K562 (cell line): ENCODE measurements around the gene SCRN3. TPM values are rescaled to one million over a fixed set of nuclear protein-coding genes. Genes with fewer than 3 reads are reported as not detected.

ENCODE experiments used
- ATAC-seq: fragments of 200-7000 bp; cut with Tn5 transposase; 3 replicates; pipeline ENCODE4 v1.9.1; 2020; ENCODE audit warnings: moderate library complexity
- BruUV-seq: library from RNA; stranded (reverse); fragments of 400-500 nt; replicated peaks from 2 replicates; lab custom pipeline; 2021; lab: Mats Ljungman, UMichigan
- CTCF ChIA-PET: fragments of 300-600 bp; formaldehyde crosslinking; extraction: SDS; loops from one replicate; lab custom pipeline; 2021; ENCODE audit warnings: low intra/inter-chr PET ratio; lab: Yijun Ruan, JAX
- POLR2A ChIA-PET: fragments of 300-600, 350-650 bp; sonication (Branson Sonifier 250); formaldehyde crosslinking; extraction: SDS; loops from one replicate; lab custom pipeline; 2021; ENCODE audit warnings: antibody characterized with exemption, inconsistent platforms; lab: Yijun Ruan, JAX
- DNase-seq, 4 experiments: peaks; one replicate each; pipeline versions ENCODE4 v3.0.0 to v3.0.0-alpha.2; 2011 to 2018; ENCODE audit warnings: low spot score in 3 of 4, mixed read lengths in 3 of 4; ENCODE audit errors: extremely low read depth in 1 of 4
- FAIRE-seq: peaks from 2 replicates; lab custom pipeline; 2011; peaks lifted over from hg19 to GRCh38; lab: Jason Lieb, UNC
- H2AFZ ChIP-seq: 2 replicates; pipeline ENCODE4 v1.6.0; 2011; ENCODE audit warnings: low read depth, low read length, control low read depth, inconsistent platforms
- H3K27ac ChIP-seq: fragments of 200-600 bp; 3 replicates; pipeline ENCODE4 v1.8.0; 2011; ENCODE audit warnings: low read depth, mild to moderate bottlenecking, control low read depth, inconsistent platforms, low read length, moderate library complexity, mixed read lengths; ENCODE audit errors: extremely low read depth
- H3K27me3 ChIP-seq, 2 experiments: fragments of 300-600 bp in 1 of 2; 2 replicates in 1 of 2; 3 replicates in 1 of 2; pipeline versions ENCODE4 v1.6.0 to v1.8.0; 2011; ENCODE audit warnings: inconsistent platforms in 2 of 2, low read length in 2 of 2, mild to moderate bottlenecking in 1 of 2, mixed read lengths in 1 of 2, moderate library complexity in 1 of 2; ENCODE audit not compliant: control insufficient read depth in 2 of 2, insufficient read depth in 2 of 2
- H3K36me3 ChIP-seq: fragments of 300-600 bp; 3 replicates; pipeline ENCODE4 v1.8.0; 2011; ENCODE audit warnings: mild to moderate bottlenecking, low read length, inconsistent platforms; ENCODE audit not compliant: control insufficient read depth, insufficient read depth
- H3K4me1 ChIP-seq, 2 experiments: fragments of 200-600 bp in 1 of 2; replicated peaks in 1 of 2; 2 replicates in 1 of 2; 3 replicates in 1 of 2; pipeline versions ENCODE4 v1.5.1 to v1.8.0; 2011; ENCODE audit warnings: inconsistent platforms in 2 of 2, low read length in 2 of 2, mild to moderate bottlenecking in 1 of 2, mixed read lengths in 1 of 2, moderate library complexity in 1 of 2; ENCODE audit not compliant: control insufficient read depth in 2 of 2, insufficient read depth in 2 of 2
- H3K4me2 ChIP-seq: 2 replicates; pipeline ENCODE4 v1.6.1; 2011; ENCODE audit warnings: low read length, control low read depth, inconsistent platforms, mixed read lengths; ENCODE audit not compliant: insufficient read depth
- H3K4me3 ChIP-seq: fragments of 200-600 bp; sonication (generic), shearing (Covaris generic); 2 replicates; pipeline ENCODE4 v1.5.1; 2016; ENCODE audit warnings: control low read depth, inconsistent platforms
- H3K79me2 ChIP-seq: fragments of 200-600 bp; 3 replicates; pipeline ENCODE4 v1.8.0; 2011; ENCODE audit warnings: low read length, inconsistent platforms; ENCODE audit not compliant: control insufficient read depth, insufficient read depth
- H3K9ac ChIP-seq, 2 experiments: 2 replicates each; pipeline versions ENCODE4 v1.6.0 to v1.6.1; 2011; ENCODE audit warnings: low read depth in 2 of 2, low read length in 2 of 2, control low read depth in 1 of 2, inconsistent platforms in 1 of 2, mild to moderate bottlenecking in 1 of 2, mixed read lengths in 1 of 2; ENCODE audit not compliant: insufficient read depth in 1 of 2
- H3K9me1 ChIP-seq: one replicate; pipeline ENCODE4 v1.6.0; 2011; ENCODE audit warnings: inconsistent platforms, mild to moderate bottlenecking, low read length, moderate library complexity; ENCODE audit not compliant: control insufficient read depth, insufficient read depth
- H3K9me3 ChIP-seq: replicated peaks from 2 replicates; pipeline ENCODE4 v1.5.1; 2011; ENCODE audit warnings: low read depth, low read length, inconsistent platforms; ENCODE audit not compliant: control insufficient read depth, insufficient read depth
- H4K20me1 ChIP-seq: replicated peaks from 2 replicates; pipeline ENCODE4 v1.6.1; 2011; ENCODE audit warnings: low read length, inconsistent platforms, mixed read lengths; ENCODE audit not compliant: control insufficient read depth, insufficient read depth
- GTF2A2 ChIP-seq: IDR thresholded peaks from 2 replicates; pipeline ENCODE4 v1.6.1; 2016; ENCODE audit warnings: mild to moderate bottlenecking, missing genetic modification characterization, missing compliant biosample characterization
- NFATC3 ChIP-seq: fragments of 450-650 bp; IDR thresholded peaks from 2 replicates; pipeline ENCODE4 v1.6.1; 2017; ENCODE audit warnings: mild to moderate bottlenecking
- RUNX1 ChIP-seq: sonication (generic); IDR thresholded peaks from 2 replicates; pipeline ENCODE4 v1.6.1; 2016; ENCODE audit warnings: antibody characterized with exemption, low read depth
- SMARCB1 ChIP-seq: IDR thresholded peaks from 2 replicates; pipeline ENCODE4 v1.6.1; 2011; ENCODE audit warnings: improper control_type of control experiment, low read depth; ENCODE audit not compliant: insufficient read length
- XRCC3 ChIP-seq: fragments of 450-650 bp; IDR thresholded peaks from 2 replicates; pipeline ENCODE4 v1.6.1; 2017; ENCODE audit warnings: mild to moderate bottlenecking, moderate library complexity
- ZNF41 ChIP-seq: fragments of 250-450 bp; sonication (Bioruptor Pico); conservative IDR thresholded peaks from 2 replicates; pipeline ENCODE4 v1.4.0; 2020; ENCODE audit warnings: mild to moderate bottlenecking
- in situ Hi-C: fragments of 300-500 bp; cut with MboI; formaldehyde crosslinking; loops from 4 replicates; pipeline ENCODE4 v1.15.0; 2018; ENCODE audit warnings: inconsistent platforms, mixed read lengths
- intact Hi-C: fragments of 100-400 bp; cut with micrococcal nuclease; formaldehyde crosslinking; loops from 2 replicates; pipeline ENCODE4 v1.14.2; 2022
- polyA plus RNA-seq, 8 experiments: library from polyadenylated mRNA; depleted of rRNA in 4 of 8; stranded (reverse) in 5 of 8; unstranded in 3 of 8; fragments of >200 nt; fragmentation: Nextera tagmentation in 2 of 8; fragmentation: Illumina TruSeq in 1 of 8; extraction: Ambion mirVana in 2 of 8; extraction: Trizol in 1 of 8; gene quantifications; 2 replicates each; pipeline versions ENCODE4 v1.2.1 to v1.2.3, GENCODE V29; 2011 to 2014; ENCODE audit warnings: inconsistent platforms in 1 of 8, missing spikeins in 1 of 8
- total RNA-seq, 7 experiments: library from RNA; depleted of rRNA in 6 of 7; stranded (reverse); fragments of >200 nt in 6 of 7; fragmentation: Illumina TruSeq in 2 of 7; extraction: Trizol in 2 of 7; gene quantifications; 2 replicates each; pipeline versions ENCODE4 v1.2.1 to v1.2.3, GENCODE V29; 2011 to 2021; ENCODE audit warnings: low replicate concordance in 1 of 7
- TF ChIP-seq, protein P1 (sequence below), 2 experiments: fragments of 250-450 bp in 1 of 2; fragments of 450-650 bp in 1 of 2; sonication (Bioruptor Pico) in 1 of 2; IDR thresholded peaks; 2 replicates each; pipeline versions ENCODE4 v1.6.1 to v1.8.0; 2016 to 2021; ENCODE audit warnings: mild to moderate bottlenecking in 2 of 2, moderate library complexity in 2 of 2, missing compliant biosample characterization in 1 of 2, missing genetic modification characterization in 1 of 2
- TF ChIP-seq, protein P2 (sequence below), 2 experiments: IDR thresholded peaks in 1 of 2; conservative IDR thresholded peaks in 1 of 2; 2 replicates each; pipeline ENCODE4 v1.6.1; 2016; ENCODE audit warnings: low read depth in 2 of 2, mild to moderate bottlenecking in 1 of 2, missing compliant biosample characterization in 1 of 2, missing genetic modification characterization in 1 of 2, moderate library complexity in 1 of 2
- TF ChIP-seq, protein P3 (sequence below), 2 experiments: fragments of 150-350 bp in 1 of 2; IDR thresholded peaks; 2 replicates each; pipeline ENCODE4 v1.6.1; 2012 to 2016; ENCODE audit warnings: low read depth in 2 of 2, low read length in 2 of 2, mild to moderate bottlenecking in 1 of 2, moderate library complexity in 1 of 2
- TF ChIP-seq, protein P4 (sequence below): fragments of 450-650 bp; formaldehyde crosslinking; IDR thresholded peaks from 2 replicates; pipeline ENCODE4 v1.4.0; 2022; ENCODE audit warnings: missing genetic modification characterization
- TF ChIP-seq, protein P5 (sequence below): sonication (generic); formaldehyde crosslinking; IDR thresholded peaks from 2 replicates; pipeline ENCODE4 v1.8.0; 2022; ENCODE audit warnings: missing genetic modification reagents, mild to moderate bottlenecking, moderate library complexity, borderline replicate concordance

SCRN3 gene
- total and polyA plus RNA-seq, 9 of the 15 experiments (the other 6 are each of a cell fraction or from before 2014, with no cell fraction given) = 7.7 to 21.8 (median 20.0) TPM

DNA sequence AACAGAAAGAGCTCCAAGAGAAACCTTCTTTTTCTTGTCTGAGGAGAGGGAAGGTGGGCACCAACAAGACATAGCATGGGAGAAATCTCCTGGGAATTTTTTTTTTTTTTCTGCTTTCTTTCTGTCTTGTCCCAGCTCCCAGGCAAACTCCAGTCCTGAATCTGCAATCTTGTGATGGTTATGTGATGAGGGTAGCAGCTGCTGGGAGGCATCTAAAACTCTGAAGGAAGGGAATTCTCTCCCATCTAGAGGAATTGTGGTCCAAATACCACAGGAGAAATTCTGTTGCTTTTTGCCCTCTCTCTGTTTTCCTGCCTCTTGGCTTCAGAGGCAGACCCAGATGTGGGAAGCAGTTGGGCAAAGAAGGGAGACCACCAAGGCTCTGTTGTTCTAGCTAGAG lies 16.7 kb downstream of the SCRN3 start:
- BruUV-seq = no TSS peak
- intact Hi-C loops (no loop called here), in situ Hi-C loops (no loop called here)
- ChIA-PET CTCF (interaction anchor here (0.7 kb wide), 1 partner anchor 52 kb away, joined by 3 read pairs; no protein-coding TSS in a partner anchor), POLR2A (interaction anchor here (0.9 to 2.1 kb wide), 3 partner anchors 11 to 34 kb away, joined by 3 to 6 read pairs (median 3); no protein-coding TSS in a partner anchor)
- Histone ChIP-seq H3K4me2 (no peak overlapping the region), H3K9me3 (no peaks in the 10 kb centered on the region), H4K20me1 (no peaks in the 10 kb centered on the region), H3K9ac (no peak overlapping the region), H2AFZ (no peak overlapping the region), H3K27me3 (no peaks in the 10 kb centered on the region), H3K4me3 (no peak overlapping the region), H3K79me2 (no peaks in the 10 kb centered on the region), H3K4me1 (no peaks in the 10 kb centered on the region), H3K27ac (no peak overlapping the region), H3K36me3 (no peaks in the 10 kb centered on the region), H3K9me1 (no peaks in the 10 kb centered on the region)
- TF ChIP-seq, protein P1, sequence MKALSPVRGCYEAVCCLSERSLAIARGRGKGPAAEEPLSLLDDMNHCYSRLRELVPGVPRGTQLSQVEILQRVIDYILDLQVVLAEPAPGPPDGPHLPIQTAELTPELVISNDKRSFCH (CRISPR knock-in tag; IDR thresholded peaks at IDR 0.05) = no peak
- TF ChIP-seq, protein P1 (tag; IDR thresholded peaks at IDR 0.05) = no peak
- TF ChIP-seq XRCC3 (no peak), SMARCB1 (no peak), NFATC3 (no peak), GTF2A2 (tag) (no peak), RUNX1 (no peak), ZNF41 (CRISPR knock-in tag) (no peak)
- TF ChIP-seq, protein P2, sequence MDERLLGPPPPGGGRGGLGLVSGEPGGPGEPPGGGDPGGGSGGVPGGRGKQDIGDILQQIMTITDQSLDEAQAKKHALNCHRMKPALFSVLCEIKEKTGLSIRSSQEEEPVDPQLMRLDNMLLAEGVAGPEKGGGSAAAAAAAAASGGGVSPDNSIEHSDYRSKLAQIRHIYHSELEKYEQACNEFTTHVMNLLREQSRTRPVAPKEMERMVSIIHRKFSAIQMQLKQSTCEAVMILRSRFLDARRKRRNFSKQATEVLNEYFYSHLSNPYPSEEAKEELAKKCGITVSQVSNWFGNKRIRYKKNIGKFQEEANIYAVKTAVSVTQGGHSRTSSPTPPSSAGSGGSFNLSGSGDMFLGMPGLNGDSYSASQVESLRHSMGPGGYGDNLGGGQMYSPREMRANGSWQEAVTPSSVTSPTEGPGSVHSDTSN (CRISPR knock-in tag; IDR thresholded peaks at IDR 0.05; ENCODE audit: low read depth) = no peak
- TF ChIP-seq, protein P2 (tag; conservative IDR thresholded peaks at IDR 0.05; ENCODE audit: low read depth) = no peak
- TF ChIP-seq, protein P3, sequence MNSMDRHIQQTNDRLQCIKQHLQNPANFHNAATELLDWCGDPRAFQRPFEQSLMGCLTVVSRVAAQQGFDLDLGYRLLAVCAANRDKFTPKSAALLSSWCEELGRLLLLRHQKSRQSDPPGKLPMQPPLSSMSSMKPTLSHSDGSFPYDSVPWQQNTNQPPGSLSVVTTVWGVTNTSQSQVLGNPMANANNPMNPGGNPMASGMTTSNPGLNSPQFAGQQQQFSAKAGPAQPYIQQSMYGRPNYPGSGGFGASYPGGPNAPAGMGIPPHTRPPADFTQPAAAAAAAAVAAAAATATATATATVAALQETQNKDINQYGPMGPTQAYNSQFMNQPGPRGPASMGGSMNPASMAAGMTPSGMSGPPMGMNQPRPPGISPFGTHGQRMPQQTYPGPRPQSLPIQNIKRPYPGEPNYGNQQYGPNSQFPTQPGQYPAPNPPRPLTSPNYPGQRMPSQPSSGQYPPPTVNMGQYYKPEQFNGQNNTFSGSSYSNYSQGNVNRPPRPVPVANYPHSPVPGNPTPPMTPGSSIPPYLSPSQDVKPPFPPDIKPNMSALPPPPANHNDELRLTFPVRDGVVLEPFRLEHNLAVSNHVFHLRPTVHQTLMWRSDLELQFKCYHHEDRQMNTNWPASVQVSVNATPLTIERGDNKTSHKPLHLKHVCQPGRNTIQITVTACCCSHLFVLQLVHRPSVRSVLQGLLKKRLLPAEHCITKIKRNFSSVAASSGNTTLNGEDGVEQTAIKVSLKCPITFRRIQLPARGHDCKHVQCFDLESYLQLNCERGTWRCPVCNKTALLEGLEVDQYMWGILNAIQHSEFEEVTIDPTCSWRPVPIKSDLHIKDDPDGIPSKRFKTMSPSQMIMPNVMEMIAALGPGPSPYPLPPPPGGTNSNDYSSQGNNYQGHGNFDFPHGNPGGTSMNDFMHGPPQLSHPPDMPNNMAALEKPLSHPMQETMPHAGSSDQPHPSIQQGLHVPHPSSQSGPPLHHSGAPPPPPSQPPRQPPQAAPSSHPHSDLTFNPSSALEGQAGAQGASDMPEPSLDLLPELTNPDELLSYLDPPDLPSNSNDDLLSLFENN (IDR thresholded peaks at IDR 0.05; ENCODE audit: low read depth in 2 of 2, low read length in 2 of 2) = no peak
- TF ChIP-seq, protein P4, sequence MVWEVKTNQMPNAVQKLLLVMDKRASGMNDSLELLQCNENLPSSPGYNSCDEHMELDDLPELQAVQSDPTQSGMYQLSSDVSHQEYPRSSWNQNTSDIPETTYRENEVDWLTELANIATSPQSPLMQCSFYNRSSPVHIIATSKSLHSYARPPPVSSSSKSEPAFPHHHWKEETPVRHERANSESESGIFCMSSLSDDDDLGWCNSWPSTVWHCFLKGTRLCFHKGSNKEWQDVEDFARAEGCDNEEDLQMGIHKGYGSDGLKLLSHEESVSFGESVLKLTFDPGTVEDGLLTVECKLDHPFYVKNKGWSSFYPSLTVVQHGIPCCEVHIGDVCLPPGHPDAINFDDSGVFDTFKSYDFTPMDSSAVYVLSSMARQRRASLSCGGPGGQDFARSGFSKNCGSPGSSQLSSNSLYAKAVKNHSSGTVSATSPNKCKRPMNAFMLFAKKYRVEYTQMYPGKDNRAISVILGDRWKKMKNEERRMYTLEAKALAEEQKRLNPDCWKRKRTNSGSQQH = no peak
- TF ChIP-seq, protein P5, sequence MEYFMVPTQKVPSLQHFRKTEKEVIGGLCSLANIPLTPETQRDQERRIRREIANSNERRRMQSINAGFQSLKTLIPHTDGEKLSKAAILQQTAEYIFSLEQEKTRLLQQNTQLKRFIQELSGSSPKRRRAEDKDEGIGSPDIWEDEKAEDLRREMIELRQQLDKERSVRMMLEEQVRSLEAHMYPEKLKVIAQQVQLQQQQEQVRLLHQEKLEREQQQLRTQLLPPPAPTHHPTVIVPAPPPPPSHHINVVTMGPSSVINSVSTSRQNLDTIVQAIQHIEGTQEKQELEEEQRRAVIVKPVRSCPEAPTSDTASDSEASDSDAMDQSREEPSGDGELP (CRISPR knock-in tag) = no peak
- DNase-seq = no peak
- FAIRE-seq = no peak
- ATAC-seq = no peak
